ENCODE measurements around the gene NDST1.
"Not testable (repeated sequence)": the region's sequence is repeated elsewhere in the genome, so short reads cannot be mapped to it uniquely, and the experiment has no call there.

The NDST1 gene

GRCh38 chr5:150507474-150508276, at the start of gene NDST1:
Gene NDST1, plus strand, starts transcription at chr5:150508131. Its CDS starts 13,124 bp downstream, at chr5:150521255.
- DNase-seq (ENCODE audit: low read depth in 3 of 3), result no peak

- DNase-seq (ENCODE audit: low read depth in 3 of 3), result peak; percentile 70 to 85 (median 81)
Observed at GRCh38 chr5:150458802-150459557, 49.0 kb upstream of the NDST1 start.

DNA sequence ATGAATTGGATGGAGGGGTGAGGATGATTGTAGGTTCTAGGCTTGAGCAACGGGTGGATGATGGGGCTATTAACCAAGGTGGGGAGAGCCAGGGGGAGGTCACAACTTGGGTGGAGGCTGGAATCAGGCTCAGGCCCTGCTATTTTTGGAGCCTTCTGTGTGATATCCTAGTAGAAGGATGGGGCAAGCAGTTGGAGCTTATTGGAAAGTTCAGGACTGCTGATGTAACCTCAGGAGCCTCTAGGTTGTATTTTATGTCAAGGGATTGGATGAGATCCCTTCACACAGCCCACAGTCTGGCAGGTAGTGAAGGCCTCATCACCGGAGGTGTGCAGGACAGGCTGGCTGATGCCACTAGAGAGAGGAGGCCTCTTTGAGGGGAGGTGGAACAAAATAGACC, 47.1 kb upstream of the NDST1 start:
- DNase-seq (ENCODE audit: low read depth in 3 of 3), result no peak

DNA sequence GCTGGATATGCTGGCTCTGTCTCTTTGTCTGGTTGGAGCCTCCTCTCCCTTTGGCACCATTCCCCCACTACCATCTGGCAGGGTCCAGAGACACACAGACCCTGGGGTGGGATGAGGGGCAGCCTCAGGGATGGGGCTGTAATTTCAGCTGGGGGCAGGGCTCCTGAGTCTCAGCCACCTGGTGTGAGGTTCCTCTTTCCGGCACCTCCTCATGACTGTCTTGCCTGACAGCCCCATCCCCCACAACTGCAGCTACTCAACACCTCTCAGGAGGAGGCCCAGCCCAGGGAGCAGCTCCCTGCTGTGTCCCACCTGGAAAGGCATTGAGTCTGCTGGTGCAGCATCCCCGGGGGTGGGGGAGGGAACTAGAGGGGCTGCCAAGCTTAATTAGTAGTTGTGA, 46.7 kb upstream of the NDST1 start:
- no peak for DNase-seq (ENCODE audit: low read depth in 3 of 3)

DNA sequence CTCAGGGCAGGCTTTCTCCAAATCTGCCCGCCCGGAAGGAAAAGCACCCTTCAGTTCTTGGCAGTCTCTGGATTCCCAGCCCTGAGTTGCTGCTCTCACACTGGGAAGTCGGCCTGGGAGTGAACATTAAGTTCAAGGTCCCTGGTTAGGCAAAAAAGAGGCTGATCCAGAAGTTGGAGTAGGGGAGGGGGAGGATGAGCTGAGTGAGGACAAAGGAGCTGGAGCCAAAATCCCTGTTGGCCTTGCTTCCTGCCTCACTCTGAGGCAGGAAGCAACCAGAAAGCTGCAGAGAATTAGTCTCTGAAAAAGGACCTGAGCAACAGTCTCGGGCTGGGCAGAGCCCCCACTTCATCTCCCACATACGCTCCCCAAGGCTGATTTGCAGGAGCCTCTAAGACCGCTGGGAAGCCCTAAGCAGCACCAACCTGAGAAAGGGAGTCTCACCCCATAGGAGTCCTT, 43.3 kb upstream of the NDST1 start:
- no peak for DNase-seq (ENCODE audit: low read depth in 3 of 3)

GRCh38 chr5:150465927-150466326, 42.0 kb upstream of the NDST1 start:
- DNase-seq (ENCODE audit: low read depth in 3 of 3), result no peak

GRCh38 chr5:150468206-150468605, 39.7 kb upstream of the NDST1 start:
- DNase-seq (ENCODE audit: low read depth in 3 of 3), result no peak

- DNase-seq (ENCODE audit: low read depth in 3 of 3), result no peak
Observed at GRCh38 chr5:150469718-150470469, 38.0 kb upstream of the NDST1 start.

GRCh38 chr5:150473673-150474358, 34.1 kb upstream of the NDST1 start:
- DNase-seq (ENCODE audit: low read depth in 3 of 3), result no peak

DNA sequence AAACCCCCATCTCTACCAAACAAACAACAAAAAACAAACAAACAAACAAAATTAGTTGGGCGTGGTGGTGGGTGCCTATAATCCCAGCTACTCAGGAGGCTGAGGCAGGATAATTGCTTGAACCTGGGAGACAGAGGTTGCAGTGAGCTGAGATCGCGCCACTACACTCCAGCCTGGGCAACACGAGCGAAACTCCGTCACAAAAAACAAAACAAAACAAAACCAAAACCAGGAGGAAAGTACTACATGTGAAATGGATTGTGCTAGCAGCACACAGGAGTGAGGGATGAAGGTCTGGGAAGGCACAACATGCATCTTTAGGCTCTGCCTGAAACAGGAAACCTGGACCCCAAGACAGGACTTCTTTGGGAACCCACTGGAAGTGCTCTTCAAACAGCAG, 31.4 kb upstream of the NDST1 start:
- not testable (repeated sequence) for DNase-seq (ENCODE audit: low read depth in 3 of 3)

- no peak for DNase-seq (ENCODE audit: low read depth in 3 of 3)
Observed at GRCh38 chr5:150479416-150479815, 28.5 kb upstream of the NDST1 start.

DNA sequence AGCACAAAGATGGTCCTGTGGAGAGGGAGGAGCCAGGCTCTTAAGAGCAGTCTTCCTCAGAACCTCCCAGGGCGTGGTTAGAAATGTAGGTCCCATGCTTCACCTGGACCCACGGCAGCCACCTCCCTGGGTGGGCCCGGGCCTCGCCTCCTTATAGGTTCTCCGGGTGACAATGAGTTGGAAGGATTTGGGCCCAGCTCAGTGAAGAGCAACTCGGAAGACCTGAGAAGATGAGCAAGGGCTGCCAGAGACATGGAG, 26.3 kb upstream of the NDST1 start:
- no peak for DNase-seq (ENCODE audit: low read depth in 3 of 3)

- DNase-seq (ENCODE audit: low read depth in 3 of 3), result no peak
Observed at GRCh38 chr5:150481972-150482406, 25.9 kb upstream of the NDST1 start.

DNA sequence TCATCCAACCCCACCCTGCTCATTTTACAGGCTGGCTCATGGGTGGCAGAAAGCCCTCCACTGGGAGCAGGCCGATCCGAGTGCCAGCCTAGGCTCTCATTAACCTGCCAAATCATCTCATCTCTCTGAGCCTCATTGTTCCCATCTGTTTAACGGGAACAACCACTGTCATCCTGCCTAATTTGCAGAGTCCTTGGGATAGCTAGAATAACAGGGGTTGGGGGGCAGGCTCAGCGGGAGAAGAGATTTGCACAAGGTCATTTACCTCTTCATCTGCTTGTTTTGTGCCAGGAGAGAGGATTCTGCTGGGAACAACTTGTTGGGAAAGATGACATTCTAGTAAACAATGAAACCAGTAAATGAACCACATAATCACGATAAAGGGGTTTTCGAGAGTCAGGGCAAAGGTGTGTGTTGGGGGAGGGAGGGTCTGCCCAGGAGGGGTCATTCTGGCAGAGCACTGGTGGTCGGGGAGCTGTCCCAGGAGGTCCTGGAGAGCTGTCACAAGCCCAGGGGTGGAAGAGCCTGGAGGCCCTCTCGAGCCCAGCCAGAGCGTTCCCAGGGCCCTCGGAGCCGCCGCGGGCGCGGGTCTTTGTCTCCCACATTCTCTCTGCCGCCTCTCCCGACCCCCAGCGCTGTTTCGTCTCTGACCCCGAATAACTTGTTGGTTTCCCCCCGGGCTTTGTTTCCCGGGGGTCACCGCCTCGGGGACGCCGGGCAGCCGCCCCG, 22.8 kb upstream of the NDST1 start:
- DNase-seq (ENCODE audit: low read depth in 3 of 3), result no peak

- DNase-seq (ENCODE audit: low read depth in 3 of 3), result peak in 1 of 3 donors; percentile 20
Observed at GRCh38 chr5:150485693-150486401, 22.1 kb upstream of the NDST1 start.

DNA sequence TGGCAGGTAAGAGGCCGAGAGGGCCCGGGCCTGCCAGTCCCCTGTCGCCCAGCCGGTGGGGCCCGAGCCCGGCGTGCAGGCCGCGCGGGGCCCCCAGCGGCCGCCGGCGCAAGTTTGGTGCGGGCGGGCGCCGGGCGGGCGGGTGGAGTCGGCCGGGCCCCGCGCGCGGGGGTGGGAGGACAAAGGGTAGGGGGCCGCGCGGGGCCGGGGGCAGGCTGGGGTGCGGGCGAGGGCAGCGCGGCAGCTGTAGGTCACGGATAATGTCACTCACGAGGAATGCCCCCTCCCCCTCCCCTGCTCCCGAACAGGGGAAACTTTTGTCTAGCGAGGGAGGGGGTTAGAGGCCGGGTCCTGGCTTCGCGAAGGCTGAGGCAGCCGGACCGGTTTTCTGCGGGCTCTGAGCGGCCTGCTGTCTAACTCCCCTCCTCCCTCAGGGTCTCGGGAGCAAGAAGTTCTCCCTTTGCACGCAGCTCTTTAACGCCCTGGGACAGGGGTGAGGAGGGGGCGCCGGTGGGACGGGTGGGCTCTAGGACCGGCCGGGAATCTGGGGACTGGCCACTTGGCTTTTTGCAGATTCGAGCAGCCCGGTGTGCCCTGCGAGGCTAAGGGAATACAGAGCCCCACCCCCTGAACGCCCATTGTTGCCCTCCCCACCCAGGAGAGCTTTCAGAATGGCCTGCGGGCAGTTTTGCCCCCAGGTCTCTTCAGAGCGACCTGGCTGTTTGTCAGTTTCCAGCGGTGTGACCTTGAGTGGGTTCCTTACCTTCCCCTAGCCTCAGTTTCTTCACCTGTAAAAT, 21.3 kb upstream of the NDST1 start:
- DNase-seq (ENCODE audit: low read depth in 3 of 3), result peak in 1 of 3 donors; percentile 14

GRCh38 chr5:150487199-150488061, 20.5 kb upstream of the NDST1 start:
- DNase-seq (ENCODE audit: low read depth in 3 of 3), result no peak

- no peak for DNase-seq (ENCODE audit: low read depth in 3 of 3)
Observed at GRCh38 chr5:150488519-150489359, 19.2 kb upstream of the NDST1 start.
